HG03060 (cell line): Measurements from ENCODE around the gene GALNS.
"Not testable (repeated sequence)": the region's sequence is repeated elsewhere in the genome, so short reads cannot be mapped to it uniquely, and the experiment has no call there.

ENCODE experiments used
- ATAC-seq: cut with Tn5 transposase; IDR thresholded peaks from one replicate; pipeline ENCODE4 v1.9.1; 2021; ENCODE audit warnings: low read depth, moderate number of reproducible peaks; ENCODE audit not compliant: unreplicated experiment

Gene GALNS

GRCh38 chr16:88775825-88776224 lies 80.9 kb downstream of the GALNS start:
- no peak for ATAC-seq

GRCh38 chr16:88774544-88775393 lies 82.0 kb downstream of the GALNS start:
- no peak for ATAC-seq

GRCh38 chr16:88773812-88774291 lies 82.9 kb downstream of the GALNS start:
- no peak for ATAC-seq

- ATAC-seq = no peak
Observed at GRCh38 chr16:88772871-88773811, 83.6 kb downstream of the GALNS start.

GRCh38 chr16:88771781-88772180 lies 85.0 kb downstream of the GALNS start:
- ATAC-seq = not testable (repeated sequence)

GRCh38 chr16:88771294-88771772 lies 85.4 kb downstream of the GALNS start:
- ATAC-seq = no peak

- no peak for ATAC-seq
Observed at GRCh38 chr16:88770461-88771293, 86.1 kb downstream of the GALNS start.

- no peak for ATAC-seq
Observed at GRCh38 chr16:88769617-88770460, 86.9 kb downstream of the GALNS start.

GRCh38 chr16:88768071-88768783 lies 88.5 kb downstream of the GALNS start:
- no peak for ATAC-seq

- ATAC-seq = no peak
Observed at GRCh38 chr16:88767546-88768070, 89.1 kb downstream of the GALNS start.

- ATAC-seq = no peak
Observed at GRCh38 chr16:88766975-88767374, 89.8 kb downstream of the GALNS start.

- ATAC-seq = no peak
Observed at GRCh38 chr16:88764913-88765349, 91.8 kb downstream of the GALNS start.

GRCh38 chr16:88764080-88764479 lies 92.7 kb downstream of the GALNS start:
- no peak for ATAC-seq
